ENCODE data around the gene KLRC4. TPM values are rescaled to one million over a fixed set of nuclear protein-coding genes. Genes with fewer than 3 reads are reported as not detected.

Gene KLRC4
- total and polyA plus RNA-seq, 4 donors: 0.17 to 1.3 (median 0.32) TPM

Other genes starting within 250 kb of the KLRC4 start
- gene OLR1, start 237.6 kb downstream of the KLRC4 start, total RNA-seq: under 1 TPM in 1 of 2 donors, not detected in 1; 0.37 TPM
- under 1 TPM in 1 of 2 donors, not detected in 1; 0.13 TPM for gene OLR1, start 237.6 kb downstream of the KLRC4 start, polyA plus RNA-seq
- gene TMEM52B, start 230.7 kb downstream of the KLRC4 start, total RNA-seq: under 1 TPM in 1 of 2 donors, not detected in 1; 0.37 TPM
- not detected for gene TMEM52B, start 230.7 kb downstream of the KLRC4 start, polyA plus RNA-seq
- 10 to 100 TPM; 50.8 to 55.1 TPM for gene GABARAPL1, start 196.9 kb downstream of the KLRC4 start, total RNA-seq
- 100 to 1,000 TPM in 1 of 2 donors, 10 to 100 TPM in 1; 18.0 to 118 TPM for gene GABARAPL1, start 196.9 kb downstream of the KLRC4 start, polyA plus RNA-seq
- gene KLRD1, start 101.9 kb downstream of the KLRC4 start, total RNA-seq: 1 to 10 TPM; 1.1 to 5.0 TPM
- gene KLRD1, start 101.9 kb downstream of the KLRC4 start, polyA plus RNA-seq: 1 to 10 TPM in 1 of 2 donors, under 1 TPM in 1; 0.60 to 1.8 TPM
- gene KLRK1, start 19.7 kb downstream of the KLRC4 start, total RNA-seq: 1 to 10 TPM in 1 of 2 donors, under 1 TPM in 1; 0.98 to 4.0 TPM
- gene KLRK1, start 19.7 kb downstream of the KLRC4 start, polyA plus RNA-seq: 1 to 10 TPM; 1.1 to 1.6 TPM
- under 1 TPM; 0.14 to 0.50 TPM for gene KLRC3, start 10.8 kb upstream of the KLRC4 start, total RNA-seq
- under 1 TPM in 1 of 2 donors, not detected in 1; 0.08 TPM for gene KLRC3, start 10.8 kb upstream of the KLRC4 start, polyA plus RNA-seq
- 1 to 10 TPM in 1 of 2 donors, under 1 TPM in 1; 0.19 to 1.5 TPM for gene KLRC2, start 26.3 kb upstream of the KLRC4 start, total RNA-seq
- gene KLRC2, start 26.3 kb upstream of the KLRC4 start, polyA plus RNA-seq: under 1 TPM; 0.13 to 0.38 TPM
- gene KLRC1, start 43.6 kb upstream of the KLRC4 start, total RNA-seq: 1 to 10 TPM; 1.0 to 1.5 TPM
- gene KLRC1, start 43.6 kb upstream of the KLRC4 start, polyA plus RNA-seq: 1 to 10 TPM in 1 of 2 donors, under 1 TPM in 1; 0.10 to 1.5 TPM
- gene EIF2S3B, start 96.1 kb upstream of the KLRC4 start, total RNA-seq: under 1 TPM; 0.25 to 0.51 TPM
- gene EIF2S3B, start 96.1 kb upstream of the KLRC4 start, polyA plus RNA-seq: under 1 TPM in 1 of 2 donors, not detected in 1; 0.51 TPM
- gene MAGOHB, start 203.9 kb upstream of the KLRC4 start, total RNA-seq: 1 to 10 TPM; 7.6 to 8.1 TPM
- 10 to 100 TPM in 1 of 2 donors, 1 to 10 TPM in 1; 9.7 to 20.7 TPM for gene MAGOHB, start 203.9 kb upstream of the KLRC4 start, polyA plus RNA-seq

Measured in liver (tissue), 4 donors.